HepG2 (cell line): ENCODE data around the gene NEU4. TPM values are rescaled to one million over a fixed set of nuclear protein-coding genes. Genes with fewer than 3 reads are reported as not detected.

Source experiments
- ARID3A ChIP-seq: IDR thresholded peaks from 2 replicates; pipeline ENCODE4 v1.6.1; 2012; ENCODE audit warnings: low read depth, low read length, improper control_type of control experiment
- ATF3 ChIP-seq: sonication (generic); formaldehyde crosslinking; IDR thresholded peaks from 2 replicates; pipeline ENCODE4 v1.4.0; 2020; ENCODE audit warnings: missing genetic modification reagents
- DDIT3 ChIP-seq: sonication (generic); formaldehyde crosslinking; IDR thresholded peaks from 2 replicates; pipeline ENCODE4 v1.4.0; 2020; ENCODE audit warnings: mild to moderate bottlenecking, missing genetic modification reagents
- EED ChIP-seq: sonication (generic); formaldehyde crosslinking; IDR thresholded peaks from 2 replicates; pipeline ENCODE4 v1.5.0; 2020; ENCODE audit warnings: mild to moderate bottlenecking, missing genetic modification reagents
- GABPA ChIP-seq, 2 experiments: IDR thresholded peaks; 2 replicates each; pipeline ENCODE4 v1.6.1; 2011 to 2016; ENCODE audit warnings: low read depth in 2 of 2, low read length in 1 of 2, missing biosample characterization in 1 of 2, missing genetic modification characterization in 1 of 2
- GPN1 ChIP-seq: sonication (generic); formaldehyde crosslinking; IDR thresholded peaks from 2 replicates; pipeline ENCODE4 v1.5.1; 2020; ENCODE audit warnings: missing genetic modification reagents, borderline replicate concordance
- KDM3A ChIP-seq: IDR thresholded peaks from 2 replicates; pipeline ENCODE4 v1.6.1; 2018; ENCODE audit warnings: low read depth, missing compliant biosample characterization
- NCOR1 ChIP-seq: fragments of 200-600 bp; sonication (generic); IDR thresholded peaks from 2 replicates; pipeline ENCODE4 v1.7.0; 2017; ENCODE audit warnings: antibody characterized with exemption, low read length, borderline replicate concordance
- RARA ChIP-seq: IDR thresholded peaks from 2 replicates; pipeline ENCODE4 v1.6.1; 2016; ENCODE audit warnings: missing genetic modification reagents, missing compliant biosample characterization
- RFX3 ChIP-seq: IDR thresholded peaks from 2 replicates; pipeline ENCODE4 v1.6.1; 2016; ENCODE audit warnings: missing biosample characterization, missing genetic modification reagents
- STAG1 ChIP-seq: sonication (generic); formaldehyde crosslinking; IDR thresholded peaks from 2 replicates; pipeline ENCODE4 v1.4.0; 2020; ENCODE audit warnings: missing genetic modification reagents
- TARDBP ChIP-seq: sonication (generic); formaldehyde crosslinking; IDR thresholded peaks from 2 replicates; pipeline ENCODE4 v1.8.0; 2022; ENCODE audit warnings: mild to moderate bottlenecking, missing genetic modification reagents
- TEAD3 ChIP-seq: optimal IDR thresholded peaks from 2 replicates; pipeline ENCODE3; 2016; ENCODE audit warnings: borderline replicate concordance
- ZBTB4 ChIP-seq: sonication (generic); formaldehyde crosslinking; IDR thresholded peaks from 2 replicates; pipeline ENCODE4 v1.4.0; 2020; ENCODE audit warnings: missing genetic modification reagents, mild to moderate bottlenecking, borderline replicate concordance
- ZC3H4 ChIP-seq: sonication (generic); formaldehyde crosslinking; IDR thresholded peaks from 2 replicates; pipeline ENCODE4 v1.4.0; 2020; ENCODE audit warnings: missing genetic modification reagents, borderline replicate concordance
- ZFP1 ChIP-seq: IDR thresholded peaks from 2 replicates; pipeline ENCODE4 v1.6.1; 2016
- ZNF160 ChIP-seq: sonication (generic); formaldehyde crosslinking; IDR thresholded peaks from 2 replicates; pipeline ENCODE4 v1.8.0; 2022; ENCODE audit warnings: mild to moderate bottlenecking, inconsistent platforms, missing genetic modification reagents
- ZNF552 ChIP-seq: sonication (generic); formaldehyde crosslinking; IDR thresholded peaks from 2 replicates; pipeline ENCODE4 v1.9.0; 2022; ENCODE audit warnings: missing genetic modification reagents, mild to moderate bottlenecking, borderline replicate concordance
- ZNF674 ChIP-seq: sonication (generic); formaldehyde crosslinking; IDR thresholded peaks from 2 replicates; pipeline ENCODE4 v1.5.0; 2020; ENCODE audit warnings: low read depth, mild to moderate bottlenecking, missing genetic modification reagents
- ZNF687 ChIP-seq: sonication (generic); formaldehyde crosslinking; IDR thresholded peaks from 2 replicates; pipeline ENCODE4 v1.5.1; 2020; ENCODE audit warnings: mild to moderate bottlenecking, missing genetic modification reagents, moderate library complexity
- polyA plus RNA-seq, 8 experiments: library from polyadenylated mRNA; depleted of rRNA in 3 of 8; stranded (reverse) in 7 of 8; unstranded in 1 of 8; fragments of >200 nt; fragmentation: Illumina TruSeq in 4 of 8; extraction: Trizol in 4 of 8; gene quantifications; 2 replicates each; pipeline versions ENCODE4 v1.2.1 to v1.2.3, GENCODE V29; 2011 to 2016; ENCODE audit warnings: low read depth in 4 of 8, missing spikeins in 1 of 8, mixed read lengths in 1 of 8; ENCODE audit not compliant: insufficient read depth in 1 of 8
- total RNA-seq, 5 experiments: library from RNA; depleted of rRNA; stranded (reverse); fragments of >200 nt; fragmentation: Illumina TruSeq; extraction: Trizol; gene quantifications; 2 replicates each; pipeline ENCODE4 v1.2.3, GENCODE V29; 2016; ENCODE audit warnings: low read depth in 1 of 5

NEU4 gene
- total and polyA plus RNA-seq, 2 of the 13 experiments (the other 11 are each of a cell fraction or from before 2014, with no cell fraction given): 53.5 to 107 TPM

GRCh38 chr2:241808721-241809382, at the start of gene NEU4 (continued):
- TF ChIP-seq RARA (CRISPR knock-in tag) (peak; percentile 82), ATF3 (peak; percentile 12; the same call in 1 of the 2 replicates), ZC3H4 (CRISPR knock-in tag) (0 out of 2 replicates have a peak, but pooled peaks have one; percentile 86), ZFP1 (CRISPR knock-in tag) (0 out of 2 replicates have a peak, but pooled peaks have one; percentile 64), ZNF687 (CRISPR knock-in tag) (peak; percentile 99), KDM3A (CRISPR knock-in tag) (peak; percentile 86; the same call in 1 of the 2 replicates), STAG1 (CRISPR knock-in tag) (no peak; the same call in none of the 2 replicates), EED (peak; percentile 98), ZNF674 (CRISPR knock-in tag) (no peak; the same call in 1 of the 2 replicates), DDIT3 (CRISPR knock-in tag) (no peak), TEAD3 (CRISPR knock-in tag) (peak; percentile 87), GABPA (IDR thresholded peaks at IDR 0.05; ENCODE audit: low read depth, low read length) (no peak), GABPA (CRISPR knock-in tag; IDR thresholded peaks at IDR 0.05; ENCODE audit: low read depth) (peak; percentile 25; the same call in 1 of the 2 replicates), ZNF552 (CRISPR knock-in tag) (peak; percentile 80; the same call in 1 of the 2 replicates), ARID3A (no peak), ZNF160 (peak; percentile 87), RFX3 (CRISPR knock-in tag) (no peak), ZBTB4 (CRISPR knock-in tag) (peak; percentile 85; the same call in 1 of the 2 replicates), TARDBP (CRISPR knock-in tag) (peak; percentile 95), GPN1 (CRISPR knock-in tag) (no peak), NCOR1 (peak; percentile 60; the same call in 1 of the 2 replicates)
